GM23338 (cell line): ENCODE data around the gene PLPP4. TPM values are rescaled to one million over a fixed set of nuclear protein-coding genes. Genes with fewer than 3 reads are reported as not detected.

Source experiments
- ATAC-seq: fragments of 200-7000 bp; cut with Tn5 transposase; 3 replicates; pipeline ENCODE4 v1.9.1; 2020
- DNase-seq: peaks from one replicate; pipeline ENCODE4 v3.0.0-alpha.2; 2015; ENCODE audit warnings: low spot score
- H2AFZ ChIP-seq: fragments of 200-600 bp; sonication (generic); 2 replicates; pipeline ENCODE4 v1.8.0; 2016; ENCODE audit warnings: antibody characterized with exemption, mild to moderate bottlenecking, moderate library complexity
- H3F3A ChIP-seq: fragments of 200-600 bp; sonication (generic); replicated peaks from 2 replicates; pipeline ENCODE4 v1.8.0; 2017; ENCODE audit warnings: antibody characterized with exemption, mixed run types, low read depth
- H3K27ac ChIP-seq: fragments of 200-600 bp; sonication (generic); 2 replicates; pipeline ENCODE4 v1.6.1; 2016; ENCODE audit warnings: low read depth
- H3K27me3 ChIP-seq: fragments of 200-600 bp; sonication (generic); 2 replicates; pipeline ENCODE4 v1.8.0; 2016; ENCODE audit warnings: mild to moderate bottlenecking, mixed run types, moderate library complexity; ENCODE audit not compliant: insufficient read depth
- H3K36me3 ChIP-seq: fragments of 200-600 bp; sonication (generic); 2 replicates; pipeline ENCODE4 v1.8.0; 2016; ENCODE audit warnings: mild to moderate bottlenecking; ENCODE audit not compliant: insufficient read depth
- H3K4me1 ChIP-seq: fragments of 200-600 bp; sonication (generic); 2 replicates; pipeline ENCODE4 v1.8.0; 2016; ENCODE audit warnings: mild to moderate bottlenecking, moderate library complexity; ENCODE audit not compliant: insufficient read depth
- H3K4me2 ChIP-seq: fragments of 200-600 bp; sonication (generic); 2 replicates; pipeline ENCODE4 v1.7.1; 2017; ENCODE audit warnings: mixed run types
- H3K4me3 ChIP-seq: fragments of 200-600 bp; sonication (generic); 2 replicates; pipeline ENCODE4 v1.6.1; 2016; ENCODE audit warnings: mixed run types
- H3K79me2 ChIP-seq: fragments of 200-600 bp; sonication (generic); replicated peaks from 2 replicates; pipeline ENCODE4 v1.8.0; 2017; ENCODE audit warnings: mild to moderate bottlenecking; ENCODE audit not compliant: insufficient read depth
- H3K9me2 ChIP-seq: fragments of 200-600 bp; sonication (generic); 2 replicates; pipeline ENCODE4 v1.8.0; 2017; ENCODE audit not compliant: insufficient read depth
- H4K20me1 ChIP-seq: fragments of 200-600 bp; sonication (generic); replicated peaks from 2 replicates; pipeline ENCODE4 v1.8.0; 2017; ENCODE audit warnings: mild to moderate bottlenecking; ENCODE audit not compliant: insufficient read depth
- H3K27ac Mint-ChIP-seq: 2 replicates; pipeline ENCODE4 v1.8.0; 2020; ENCODE audit warnings: inconsistent platforms, mild to moderate bottlenecking, moderate library complexity, mixed read lengths
- H3K27me3 Mint-ChIP-seq: 3 replicates; pipeline ENCODE4 v1.8.0; 2022; ENCODE audit warnings: low read depth, mild to moderate bottlenecking, moderate library complexity, mixed read lengths, inconsistent platforms; ENCODE audit not compliant: insufficient read depth, poor library complexity
- H3K36me3 Mint-ChIP-seq: 3 replicates; pipeline ENCODE4 v1.8.0; 2021; ENCODE audit warnings: low read depth, mild to moderate bottlenecking, inconsistent platforms, moderate library complexity, mixed read lengths
- H3K4me1 Mint-ChIP-seq: 3 replicates; pipeline ENCODE4 v1.8.0; 2020; ENCODE audit warnings: mild to moderate bottlenecking, inconsistent platforms, mixed read lengths
- H3K4me3 Mint-ChIP-seq: 3 replicates; pipeline ENCODE4 v1.8.0; 2021; ENCODE audit warnings: moderate library complexity, mild to moderate bottlenecking, inconsistent platforms, mixed read lengths
- H3K9me3 Mint-ChIP-seq: 3 replicates; pipeline ENCODE4 v1.8.0; 2020; ENCODE audit warnings: moderate library complexity, mild to moderate bottlenecking, inconsistent platforms, mixed read lengths
- CREB1 ChIP-seq: fragments of 250-450 bp; sonication (Bioruptor Pico); IDR thresholded peaks from 2 replicates; pipeline ENCODE4 v1.5.0; 2020; ENCODE audit warnings: low read depth, mild to moderate bottlenecking, moderate library complexity
- CTCF ChIP-seq, 2 experiments: fragments of 200-600 bp in 1 of 2; sonication (generic) in 1 of 2; conservative IDR thresholded peaks; 2 replicates each; pipeline versions ENCODE4 v1.5.1 to v1.6.1; 2016 to 2017; ENCODE audit warnings: antibody characterized with exemption in 2 of 2, low read depth in 2 of 2, mild to moderate bottlenecking in 2 of 2, moderate library complexity in 1 of 2
- EZH2 ChIP-seq: fragments of 200-600 bp; sonication (generic); IDR thresholded peaks from one replicate; pipeline ENCODE4 v1.8.0; 2017; ENCODE audit warnings: antibody characterized with exemption, mild to moderate bottlenecking, low read depth; ENCODE audit not compliant: unreplicated experiment
- EZH2phosphoT487 ChIP-seq: fragments of 200-600 bp; sonication (generic); IDR thresholded peaks from one replicate; pipeline ENCODE4 v1.8.1; 2018; ENCODE audit warnings: antibody characterized with exemption; ENCODE audit not compliant: unreplicated experiment
- JUNB ChIP-seq: IDR thresholded peaks from one replicate; pipeline ENCODE4 v1.6.1; 2016; ENCODE audit warnings: antibody characterized with exemption; ENCODE audit not compliant: unreplicated experiment
- NANOG ChIP-seq: IDR thresholded peaks from 2 replicates; pipeline ENCODE4 v1.6.1; 2016; ENCODE audit warnings: antibody characterized with exemption, borderline replicate concordance
- POLR2AphosphoS5 ChIP-seq: IDR thresholded peaks from 2 replicates; pipeline ENCODE4 v1.6.1; 2016; ENCODE audit warnings: antibody characterized with exemption, low read depth
- REST ChIP-seq: IDR thresholded peaks from one replicate; pipeline ENCODE4 v1.6.1; 2018; ENCODE audit warnings: antibody characterized with exemption; ENCODE audit not compliant: unreplicated experiment
- STAT1 ChIP-seq: IDR thresholded peaks from one replicate; pipeline ENCODE4 v1.6.1; 2016; ENCODE audit warnings: antibody characterized with exemption; ENCODE audit not compliant: unreplicated experiment
- ZNF114 ChIP-seq: fragments of 250-450 bp; sonication (Bioruptor Pico); IDR thresholded peaks from 2 replicates; pipeline ENCODE4 v1.5.0; 2020; ENCODE audit warnings: mild to moderate bottlenecking, moderate library complexity
- ZNF331 ChIP-seq: fragments of 250-450 bp; sonication (Bioruptor Pico); IDR thresholded peaks from 2 replicates; pipeline ENCODE4 v1.5.0; 2020; ENCODE audit warnings: low read depth, mild to moderate bottlenecking, moderate library complexity
- polyA plus RNA-seq: library from polyadenylated mRNA; unstranded; fragments of >200 nt; fragmentation: Nextera tagmentation; extraction: Ambion mirVana; gene quantifications from 2 replicates; pipeline ENCODE4 v1.2.1, GENCODE V29; 2016
- total RNA-seq: library from RNA; depleted of rRNA; stranded (reverse); fragments of >200 nt; shearing (Covaris generic); gene quantifications from 2 replicates; pipeline ENCODE4 v1.2.3, GENCODE V29; 2014
- TF ChIP-seq, protein P1 (sequence below): IDR thresholded peaks from 2 replicates; pipeline ENCODE4 v1.6.1; 2016; ENCODE audit warnings: antibody characterized with exemption
- TF ChIP-seq, protein P2 (sequence below): fragments of 250-450 bp; sonication (Bioruptor Pico); IDR thresholded peaks from 2 replicates; pipeline ENCODE4 v1.5.0; 2020; ENCODE audit warnings: mild to moderate bottlenecking, moderate library complexity

Gene PLPP4
- total and polyA plus RNA-seq, 2 experiments from 2014 or later, result 0.24 to 0.31 TPM

DNA sequence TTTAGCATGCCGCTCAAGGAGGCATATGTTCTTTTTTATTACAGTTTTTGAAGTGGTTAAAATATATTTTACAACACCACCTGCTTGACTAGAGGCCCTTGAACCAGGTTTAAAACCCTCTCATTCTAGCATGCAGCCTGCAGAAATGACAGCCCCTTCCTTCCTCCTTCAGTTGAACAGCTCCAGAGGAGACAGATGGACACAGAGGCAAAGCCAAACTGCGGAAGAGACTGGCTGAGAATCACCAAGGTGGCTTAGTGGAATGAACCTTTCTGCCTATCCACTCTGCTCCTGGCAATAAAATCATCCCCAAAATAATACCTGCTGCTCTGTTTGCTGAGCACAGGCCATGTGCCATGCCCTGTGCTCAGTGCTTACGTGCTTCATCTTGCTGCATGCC lies 23.9 kb upstream of the PLPP4 start:
- Mint-ChIP-seq H3K4me3 (no peak overlapping the region), H3K9me3 (no peaks in the 10 kb centered on the region), H3K27ac (no peak overlapping the region), H3K4me1 (no peaks in the 10 kb centered on the region), H3K27me3 (no peaks in the 10 kb centered on the region), H3K36me3 (no peaks in the 10 kb centered on the region)
- H3K4me1 ChIP-seq, result no peaks in the 10 kb centered on the region
- H3K4me3 ChIP-seq, result no peak overlapping the region
- no peak overlapping the region for H3K4me2 ChIP-seq
- no peaks in the 10 kb centered on the region for H3F3A ChIP-seq
- H4K20me1 ChIP-seq, result no peaks in the 10 kb centered on the region
- DNase-seq (no peak), ATAC-seq (no peak)
- H3K9me2 ChIP-seq, result 0 out of 2 replicates have a peak, but pooled peaks cover 4% of the 10 kb centered on the region
- TF ChIP-seq JUNB (no peak), CREB1 (CRISPR knock-in tag) (no peak), STAT1 (no peak), NANOG (no peak), POLR2AphosphoS5 (no peak), EZH2 (no peak), ZNF331 (CRISPR knock-in tag) (no peak), REST (no peak), ZNF114 (CRISPR knock-in tag) (no peak), CTCF (conservative IDR thresholded peaks at IDR 0.05; ENCODE audit: low read depth in 2 of 2) (no peak), EZH2phosphoT487 (no peak)
- TF ChIP-seq, protein P1, sequence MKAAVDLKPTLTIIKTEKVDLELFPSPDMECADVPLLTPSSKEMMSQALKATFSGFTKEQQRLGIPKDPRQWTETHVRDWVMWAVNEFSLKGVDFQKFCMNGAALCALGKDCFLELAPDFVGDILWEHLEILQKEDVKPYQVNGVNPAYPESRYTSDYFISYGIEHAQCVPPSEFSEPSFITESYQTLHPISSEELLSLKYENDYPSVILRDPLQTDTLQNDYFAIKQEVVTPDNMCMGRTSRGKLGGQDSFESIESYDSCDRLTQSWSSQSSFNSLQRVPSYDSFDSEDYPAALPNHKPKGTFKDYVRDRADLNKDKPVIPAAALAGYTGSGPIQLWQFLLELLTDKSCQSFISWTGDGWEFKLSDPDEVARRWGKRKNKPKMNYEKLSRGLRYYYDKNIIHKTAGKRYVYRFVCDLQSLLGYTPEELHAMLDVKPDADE, result no peak
- TF ChIP-seq, protein P2, sequence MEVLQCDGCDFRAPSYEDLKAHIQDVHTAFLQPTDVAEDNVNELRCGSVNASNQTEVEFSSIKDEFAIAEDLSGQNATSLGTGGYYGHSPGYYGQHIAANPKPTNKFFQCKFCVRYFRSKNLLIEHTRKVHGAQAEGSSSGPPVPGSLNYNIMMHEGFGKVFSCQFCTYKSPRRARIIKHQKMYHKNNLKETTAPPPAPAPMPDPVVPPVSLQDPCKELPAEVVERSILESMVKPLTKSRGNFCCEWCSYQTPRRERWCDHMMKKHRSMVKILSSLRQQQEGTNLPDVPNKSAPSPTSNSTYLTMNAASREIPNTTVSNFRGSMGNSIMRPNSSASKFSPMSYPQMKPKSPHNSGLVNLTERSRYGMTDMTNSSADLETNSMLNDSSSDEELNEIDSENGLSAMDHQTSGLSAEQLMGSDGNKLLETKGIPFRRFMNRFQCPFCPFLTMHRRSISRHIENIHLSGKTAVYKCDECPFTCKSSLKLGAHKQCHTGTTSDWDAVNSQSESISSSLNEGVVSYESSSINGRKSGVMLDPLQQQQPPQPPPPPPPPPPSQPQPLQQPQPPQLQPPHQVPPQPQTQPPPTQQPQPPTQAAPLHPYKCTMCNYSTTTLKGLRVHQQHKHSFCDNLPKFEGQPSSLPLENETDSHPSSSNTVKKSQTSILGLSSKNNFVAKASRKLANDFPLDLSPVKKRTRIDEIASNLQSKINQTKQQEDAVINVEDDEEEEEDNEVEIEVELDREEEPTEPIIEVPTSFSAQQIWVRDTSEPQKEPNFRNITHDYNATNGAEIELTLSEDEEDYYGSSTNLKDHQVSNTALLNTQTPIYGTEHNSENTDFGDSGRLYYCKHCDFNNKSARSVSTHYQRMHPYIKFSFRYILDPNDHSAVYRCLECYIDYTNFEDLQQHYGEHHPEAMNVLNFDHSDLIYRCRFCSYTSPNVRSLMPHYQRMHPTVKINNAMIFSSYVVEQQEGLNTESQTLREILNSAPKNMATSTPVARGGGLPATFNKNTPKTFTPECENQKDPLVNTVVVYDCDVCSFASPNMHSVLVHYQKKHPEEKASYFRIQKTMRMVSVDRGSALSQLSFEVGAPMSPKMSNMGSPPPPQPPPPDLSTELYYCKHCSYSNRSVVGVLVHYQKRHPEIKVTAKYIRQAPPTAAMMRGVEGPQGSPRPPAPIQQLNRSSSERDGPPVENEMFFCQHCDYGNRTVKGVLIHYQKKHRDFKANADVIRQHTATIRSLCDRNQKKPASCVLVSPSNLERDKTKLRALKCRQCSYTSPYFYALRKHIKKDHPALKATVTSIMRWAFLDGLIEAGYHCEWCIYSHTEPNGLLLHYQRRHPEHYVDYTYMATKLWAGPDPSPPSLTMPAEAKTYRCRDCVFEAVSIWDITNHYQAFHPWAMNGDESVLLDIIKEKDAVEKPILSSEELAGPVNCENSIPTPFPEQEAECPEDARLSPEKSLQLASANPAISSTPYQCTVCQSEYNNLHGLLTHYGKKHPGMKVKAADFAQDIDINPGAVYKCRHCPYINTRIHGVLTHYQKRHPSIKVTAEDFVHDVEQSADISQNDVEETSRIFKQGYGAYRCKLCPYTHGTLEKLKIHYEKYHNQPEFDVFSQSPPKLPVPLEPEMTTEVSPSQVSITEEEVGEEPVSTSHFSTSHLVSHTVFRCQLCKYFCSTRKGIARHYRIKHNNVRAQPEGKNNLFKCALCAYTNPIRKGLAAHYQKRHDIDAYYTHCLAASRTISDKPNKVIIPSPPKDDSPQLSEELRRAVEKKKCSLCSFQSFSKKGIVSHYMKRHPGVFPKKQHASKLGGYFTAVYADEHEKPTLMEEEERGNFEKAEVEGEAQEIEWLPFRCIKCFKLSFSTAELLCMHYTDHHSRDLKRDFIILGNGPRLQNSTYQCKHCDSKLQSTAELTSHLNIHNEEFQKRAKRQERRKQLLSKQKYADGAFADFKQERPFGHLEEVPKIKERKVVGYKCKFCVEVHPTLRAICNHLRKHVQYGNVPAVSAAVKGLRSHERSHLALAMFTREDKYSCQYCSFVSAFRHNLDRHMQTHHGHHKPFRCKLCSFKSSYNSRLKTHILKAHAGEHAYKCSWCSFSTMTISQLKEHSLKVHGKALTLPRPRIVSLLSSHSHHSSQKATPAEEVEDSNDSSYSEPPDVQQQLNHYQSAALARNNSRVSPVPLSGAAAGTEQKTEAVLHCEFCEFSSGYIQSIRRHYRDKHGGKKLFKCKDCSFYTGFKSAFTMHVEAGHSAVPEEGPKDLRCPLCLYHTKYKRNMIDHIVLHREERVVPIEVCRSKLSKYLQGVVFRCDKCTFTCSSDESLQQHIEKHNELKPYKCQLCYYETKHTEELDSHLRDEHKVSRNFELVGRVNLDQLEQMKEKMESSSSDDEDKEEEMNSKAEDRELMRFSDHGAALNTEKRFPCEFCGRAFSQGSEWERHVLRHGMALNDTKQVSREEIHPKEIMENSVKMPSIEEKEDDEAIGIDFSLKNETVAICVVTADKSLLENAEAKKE (CRISPR knock-in tag), result no peak
- no peaks in the 10 kb centered on the region for H3K27me3 ChIP-seq
- no peaks in the 10 kb centered on the region for H3K36me3 ChIP-seq
- H3K27ac ChIP-seq, result no peak overlapping the region
- H3K79me2 ChIP-seq, result no peaks in the 10 kb centered on the region
- no peak overlapping the region for H2AFZ ChIP-seq
